HG03159 (cell line): ENCODE results near the gene C5AR1.
"Not testable (repeated sequence)": the region's sequence is repeated elsewhere in the genome, so short reads cannot be mapped to it uniquely, and the experiment has no call there.

Experiments used
- ATAC-seq: cut with Tn5 transposase; IDR thresholded peaks from one replicate; pipeline ENCODE4 v1.9.1; 2021; ENCODE audit warnings: mild to moderate bottlenecking, moderate library complexity; ENCODE audit not compliant: unreplicated experiment

Gene C5AR1

GRCh38 chr19:47309608-47310007 is at the start of gene C5AR1:
C5AR1 (plus strand) TSS chr19:47309861; CDS start chr19:47309896, 35 bp downstream.
- ATAC-seq: no peak

DNA sequence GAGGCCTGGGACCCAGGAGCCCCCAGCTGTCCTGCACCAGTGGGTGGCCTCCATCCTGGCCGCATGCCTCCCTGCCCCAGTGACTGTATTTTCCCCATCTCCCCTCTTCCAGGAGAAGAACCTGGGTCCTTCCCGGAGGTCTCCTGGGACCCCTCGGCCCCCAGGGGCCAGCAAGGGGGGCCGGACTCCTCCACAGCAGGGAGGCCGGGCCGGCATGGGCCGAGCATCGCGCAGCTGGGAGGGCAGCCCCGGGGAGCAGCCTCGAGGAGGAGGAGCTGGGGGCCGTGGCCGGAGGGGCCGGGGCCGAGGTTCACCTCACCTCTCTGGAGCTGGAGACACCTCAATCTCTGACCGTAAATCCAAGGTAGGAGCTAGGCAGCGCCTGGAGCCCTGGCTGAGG is 49.2 kb upstream of the C5AR1 start:
- ATAC-seq: no peak

GRCh38 chr19:47261946-47262793 is 47.5 kb upstream of the C5AR1 start:
- peak; percentile 79 for ATAC-seq

GRCh38 chr19:47264629-47265028 is 45.0 kb upstream of the C5AR1 start:
- ATAC-seq: no peak

DNA sequence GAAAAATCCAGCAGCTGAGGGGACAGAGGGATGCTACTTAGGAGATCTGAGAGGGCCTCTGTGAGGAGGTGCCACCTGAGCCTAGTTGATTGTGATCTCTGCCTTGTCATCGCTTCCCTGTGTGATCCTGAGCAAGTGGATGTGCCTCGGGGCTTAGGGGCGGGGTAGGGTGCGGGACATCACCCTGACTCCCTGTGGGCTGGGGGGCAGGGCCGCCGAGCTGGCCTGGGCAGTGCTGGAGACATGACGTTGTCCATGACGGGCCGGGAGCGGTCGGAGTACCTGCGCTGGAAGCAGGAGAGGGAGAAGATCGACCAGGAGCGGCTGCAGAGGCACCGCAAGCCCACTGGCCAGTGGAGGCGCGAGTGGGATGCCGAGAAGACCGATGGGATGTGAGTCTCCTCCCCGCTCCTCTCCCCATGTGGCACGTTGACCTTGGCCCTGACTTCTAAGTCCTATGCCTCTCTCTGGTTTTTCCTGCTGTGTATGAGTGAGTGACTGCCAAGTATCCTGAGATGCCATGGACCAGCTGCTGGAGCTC is 43.2 kb upstream of the C5AR1 start:
- ATAC-seq: no peak

DNA sequence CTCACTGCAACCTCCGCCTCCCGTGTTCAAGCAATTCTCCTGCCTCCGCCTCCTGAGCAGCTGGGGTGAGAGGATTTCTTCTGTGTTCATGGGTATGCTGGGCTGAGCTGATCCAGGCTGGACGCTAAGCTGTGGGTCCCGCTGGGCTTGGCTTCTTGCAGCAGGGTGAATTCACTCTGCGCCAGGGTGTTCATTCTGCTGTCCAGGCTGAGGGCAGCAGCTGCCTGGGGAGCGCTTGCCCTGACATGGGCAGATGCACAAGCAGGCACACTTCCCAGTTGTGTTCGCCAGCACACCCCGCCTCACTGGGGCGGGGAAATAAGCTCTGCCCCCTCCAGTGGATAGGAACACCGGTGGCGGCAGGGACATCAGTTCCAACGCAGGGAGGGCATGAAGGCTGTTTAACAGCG is 42.3 kb upstream of the C5AR1 start:
- no peak for ATAC-seq

GRCh38 chr19:47268028-47268427 is 41.6 kb upstream of the C5AR1 start:
- ATAC-seq: no peak

DNA sequence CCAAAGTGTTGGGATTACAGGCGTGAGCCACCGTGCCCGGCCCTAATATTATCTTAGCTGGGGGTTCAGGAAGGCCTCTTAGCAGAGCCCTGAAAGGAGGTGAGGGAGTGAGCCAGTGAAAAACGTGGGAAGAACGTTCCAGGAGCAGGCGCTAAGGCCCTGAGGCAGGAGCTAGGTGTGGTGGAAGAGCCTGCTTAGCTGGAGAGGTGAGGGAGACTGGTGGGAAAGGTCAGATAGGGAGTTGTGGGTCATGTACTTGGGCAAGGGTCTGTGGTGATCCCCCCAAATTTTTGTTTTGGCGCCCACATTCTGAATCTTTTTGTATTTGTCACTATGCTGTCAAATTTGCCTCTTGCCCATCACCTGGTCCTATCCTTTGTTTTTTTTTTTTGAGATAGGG is 40.1 kb upstream of the C5AR1 start:
- no peak for ATAC-seq

GRCh38 chr19:47270408-47270807 is 39.3 kb upstream of the C5AR1 start:
- no peak for ATAC-seq

- no peak for ATAC-seq
These were observed 37.7 kb upstream of the C5AR1 start for GRCh38 chr19:47271949-47272348.

DNA sequence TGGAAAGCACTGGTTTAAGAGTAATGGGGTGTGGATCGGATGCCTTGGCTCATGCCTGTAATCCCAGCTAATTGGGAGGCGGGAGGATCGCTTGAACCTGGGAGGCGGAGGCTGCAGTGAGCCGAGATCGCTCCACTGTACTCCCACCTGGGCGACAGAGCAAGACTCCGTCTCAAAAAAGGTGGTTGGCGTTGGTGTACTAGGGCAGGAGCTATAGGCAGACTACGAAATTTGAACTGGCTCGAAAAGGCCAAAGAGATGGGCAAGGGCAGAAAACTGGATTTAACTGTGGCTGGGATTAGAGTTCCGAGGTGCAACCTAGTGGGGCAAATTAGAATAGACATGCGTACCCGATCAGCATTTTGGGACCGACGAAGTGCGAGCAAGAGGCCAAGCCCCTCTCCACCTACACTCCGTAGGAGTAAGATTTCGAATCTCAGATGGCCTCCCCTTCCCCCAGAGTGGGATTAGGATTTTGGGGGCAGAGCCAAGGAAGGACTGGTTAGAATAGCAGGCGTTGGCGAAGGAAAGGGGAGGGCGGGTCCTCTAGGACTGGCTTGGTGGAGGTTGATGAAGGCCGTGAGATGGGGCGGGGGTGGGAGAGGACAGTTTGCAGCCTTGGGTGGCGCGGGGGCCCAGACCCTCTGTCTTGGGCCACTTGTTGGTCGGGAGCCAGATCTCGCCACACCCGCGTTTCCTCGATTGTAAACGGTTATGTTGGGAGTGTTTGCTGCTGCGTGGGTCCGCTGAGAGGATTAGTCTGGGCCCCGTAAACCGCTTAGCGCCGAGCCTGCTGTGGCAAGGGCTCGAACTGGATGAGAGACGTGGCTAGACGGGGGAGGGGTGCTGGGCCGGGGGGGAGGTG is 37.0 kb upstream of the C5AR1 start:
- no peak for ATAC-seq

DNA sequence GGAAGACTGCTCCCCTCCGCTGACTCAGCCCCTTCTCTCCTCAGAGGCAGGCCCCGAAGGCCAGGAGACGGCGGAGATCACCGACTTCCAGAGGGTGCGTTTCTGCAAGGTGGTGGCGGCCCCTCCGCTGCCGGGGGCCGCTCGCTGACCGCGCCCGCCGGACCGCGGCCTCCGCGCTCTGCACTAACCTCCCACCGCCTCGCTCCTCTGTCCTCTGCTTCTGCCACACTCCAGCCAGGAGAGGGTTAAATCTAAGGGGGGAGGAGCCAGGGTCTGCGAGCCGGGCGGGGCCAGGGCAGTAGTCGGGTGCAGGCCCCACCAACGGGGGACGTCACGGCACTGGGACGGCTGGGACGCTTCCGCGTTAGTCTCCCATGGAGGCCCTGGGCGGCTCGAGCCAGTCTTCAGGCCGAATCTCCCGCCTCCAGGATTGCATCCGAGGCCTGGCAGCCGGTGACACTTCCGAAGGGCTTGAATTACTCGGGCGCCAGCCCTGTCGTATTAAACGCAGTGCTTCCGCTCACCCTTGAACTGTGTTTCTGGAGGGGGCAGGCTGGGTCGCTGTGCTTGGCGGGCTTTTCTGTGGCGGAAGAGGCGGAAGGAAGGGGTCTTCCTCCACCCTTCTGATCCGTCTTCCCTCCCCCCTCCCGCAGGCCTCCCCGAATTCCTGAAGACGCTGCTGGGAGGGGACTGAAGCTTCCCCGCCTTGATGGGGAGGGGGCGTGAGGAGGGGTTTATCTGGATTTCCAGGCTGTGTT is 36.2 kb upstream of the C5AR1 start:
- ATAC-seq: peak; percentile 54

DNA sequence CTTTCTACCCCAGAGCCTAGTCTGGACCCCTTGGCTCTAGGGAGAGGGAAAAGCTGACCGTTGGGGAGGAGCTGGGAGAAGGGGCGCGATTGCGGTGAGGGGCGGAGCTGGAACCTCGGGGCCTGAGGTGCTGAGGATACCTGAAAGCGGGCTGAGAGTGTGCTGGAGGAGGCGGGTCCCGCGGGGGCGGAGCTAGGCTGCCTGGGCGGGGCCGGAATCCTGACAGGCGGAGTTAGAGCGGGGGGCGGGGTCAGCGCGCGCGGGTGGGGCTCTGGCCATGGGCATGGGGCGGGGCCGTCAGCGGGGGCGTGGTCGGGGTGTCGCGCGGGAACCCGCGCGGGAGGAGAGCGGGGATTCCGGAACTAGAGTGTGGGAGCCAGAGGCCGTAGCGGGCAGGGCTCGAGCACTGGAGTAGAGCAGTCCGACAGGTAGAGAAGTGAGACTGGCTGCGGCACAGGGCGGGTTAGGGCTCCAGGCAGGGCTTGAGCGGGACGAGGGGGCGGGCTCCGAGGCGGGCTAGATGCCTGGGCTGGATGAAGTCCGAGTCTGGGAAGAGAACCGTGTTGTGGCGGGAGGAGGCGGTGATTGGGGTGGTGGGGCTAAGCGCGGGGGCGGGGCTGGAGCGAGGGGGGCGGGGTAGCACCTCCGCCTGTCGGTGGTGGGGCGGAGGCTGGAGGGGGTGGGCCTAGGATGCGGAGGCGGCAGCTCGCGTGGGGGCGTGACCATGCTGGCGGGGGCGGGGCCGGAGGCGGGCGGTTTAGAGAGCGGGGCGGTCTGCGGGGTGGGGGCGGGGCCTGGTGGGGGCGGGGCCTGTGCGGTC is 35.4 kb upstream of the C5AR1 start, which contains the start of gene INAFM1:
TSS of gene INAFM1 (plus strand) at position 815 of the 820 bp plus-strand sequence. CDS start 35 bp downstream, outside the sequence.
- peak; percentile 51 for ATAC-seq

GRCh38 chr19:47274891-47275761 is 34.5 kb upstream of the C5AR1 start:
- ATAC-seq: no peak

GRCh38 chr19:47275791-47276461 is 33.7 kb upstream of the C5AR1 start:
- ATAC-seq: no peak

DNA sequence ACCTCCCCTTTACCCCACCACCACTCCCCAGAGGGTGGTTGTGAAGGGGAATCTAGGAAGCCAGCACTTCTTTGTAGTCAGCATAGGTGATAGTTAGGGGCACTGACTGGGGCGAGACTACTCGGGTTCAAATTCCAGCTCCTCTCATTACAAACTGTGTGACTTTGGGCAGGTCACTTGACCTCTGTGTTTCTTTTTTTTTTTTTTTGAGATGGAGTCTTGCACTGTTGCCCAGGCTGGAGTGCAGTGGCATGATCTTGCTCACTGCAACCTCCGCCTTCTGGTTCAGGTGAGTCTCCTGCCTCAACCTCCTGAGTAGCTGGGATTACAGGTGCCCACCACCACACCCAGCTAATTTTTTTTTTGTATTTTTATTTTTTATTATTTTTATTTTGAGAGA is 33.1 kb upstream of the C5AR1 start:
- not testable (repeated sequence) for ATAC-seq

GRCh38 chr19:47280183-47280797 is 29.4 kb upstream of the C5AR1 start:
- ATAC-seq: no peak
